Caco-2 (cell line): Measurements from ENCODE around the gene TMEM161A. TPM values are rescaled to one million over a fixed set of nuclear protein-coding genes. Genes with fewer than 3 reads are reported as not detected.

ENCODE experiments used
- BruUV-seq: library from RNA; stranded (reverse); fragments of 400-500 nt; replicated peaks from 2 replicates; lab custom pipeline; 2021; lab: Mats Ljungman, UMichigan
- CTCF ChIA-PET: fragments of 300-600 bp; sonication (Branson Sonifier 250); formaldehyde crosslinking; loops from one replicate; lab custom pipeline; 2022; ENCODE audit warnings: antibody characterized with exemption; lab: Charles Lee
- POLR2A ChIA-PET: fragments of 300-600 bp; sonication (Branson Sonifier 250); formaldehyde crosslinking; loops from one replicate; lab custom pipeline; 2022; ENCODE audit warnings: antibody characterized with exemption; lab: Charles Lee
- DNase-seq, 2 experiments: peaks; one replicate each; pipeline versions ENCODE4 v3.0.0 to v3.0.0-alpha.2; 2020 to 2022
- H3K27me3 ChIP-seq: replicated peaks from 2 replicates; pipeline ENCODE4 v1.6.0; 2011; ENCODE audit warnings: low read length; ENCODE audit not compliant: control insufficient read depth, insufficient read depth
- H3K36me3 ChIP-seq: 2 replicates; pipeline ENCODE4 v1.5.1; 2011; ENCODE audit warnings: low read length; ENCODE audit not compliant: control insufficient read depth, insufficient read depth
- H3K4me1 ChIP-seq: fragments of 250-450 bp; sonication (Bioruptor Pico); 2 replicates; pipeline ENCODE4 v1.5.1; 2020; ENCODE audit warnings: mild to moderate bottlenecking
- H3K4me3 ChIP-seq: 2 replicates; pipeline ENCODE4 v1.5.1; 2011; ENCODE audit warnings: low read depth, mild to moderate bottlenecking, control low read depth, low read length
- H3K9me3 ChIP-seq: fragments of 250-450 bp; sonication (Bioruptor Pico); 2 replicates; pipeline ENCODE4 v1.5.1; 2020; ENCODE audit warnings: mild to moderate bottlenecking, moderate library complexity
- H3K27ac Mint-ChIP-seq: one replicate; pipeline ENCODE4 v1.8.0; 2022; ENCODE audit warnings: mixed read lengths; ENCODE audit not compliant: unreplicated experiment
- H3K27me3 Mint-ChIP-seq: one replicate; pipeline ENCODE4 v1.8.0; 2022; ENCODE audit warnings: mixed read lengths; ENCODE audit not compliant: insufficient read depth, unreplicated experiment
- H3K36me3 Mint-ChIP-seq: one replicate; pipeline ENCODE4 v1.8.0; 2022; ENCODE audit warnings: mild to moderate bottlenecking, mixed read lengths; ENCODE audit not compliant: insufficient read depth, unreplicated experiment
- H3K4me1 Mint-ChIP-seq: one replicate; pipeline ENCODE4 v1.8.0; 2022; ENCODE audit warnings: low read depth, mixed read lengths; ENCODE audit not compliant: unreplicated experiment
- H3K4me3 Mint-ChIP-seq: one replicate; pipeline ENCODE4 v1.8.0; 2022; ENCODE audit warnings: mild to moderate bottlenecking, moderate library complexity, mixed read lengths; ENCODE audit not compliant: unreplicated experiment
- H3K9me3 Mint-ChIP-seq: one replicate; pipeline ENCODE4 v1.8.0; 2022; ENCODE audit warnings: mixed read lengths; ENCODE audit not compliant: unreplicated experiment
- intact Hi-C: fragments of 100-400 bp; cut with micrococcal nuclease; formaldehyde crosslinking; loops from one replicate; pipeline ENCODE4 v1.10.0; 2022; ENCODE audit not compliant: unreplicated experiment
- total RNA-seq: library from RNA; stranded (reverse); gene quantifications from 2 replicates; pipeline ENCODE4 v1.2.3, GENCODE V29; 2022
- TF ChIP-seq, protein P1 (sequence below), 2 experiments: fragments of 200-600 bp in 1 of 2; IDR thresholded peaks; 1 replicate in 1 of 2; 2 replicates in 1 of 2; pipeline versions ENCODE4 v1.5.1 to v1.8.0; 2011 to 2022; ENCODE audit warnings: antibody characterized with exemption in 1 of 2, control low read depth in 1 of 2, inconsistent platforms in 1 of 2, low read depth in 1 of 2, low read length in 1 of 2, mild to moderate bottlenecking in 1 of 2, moderate library complexity in 1 of 2; ENCODE audit not compliant: insufficient read depth in 1 of 2, severe bottlenecking in 1 of 2, unreplicated experiment in 1 of 2

TMEM161A gene
- total RNA-seq, 1 experiment from 2014 or later: 36.9 TPM

DNA sequence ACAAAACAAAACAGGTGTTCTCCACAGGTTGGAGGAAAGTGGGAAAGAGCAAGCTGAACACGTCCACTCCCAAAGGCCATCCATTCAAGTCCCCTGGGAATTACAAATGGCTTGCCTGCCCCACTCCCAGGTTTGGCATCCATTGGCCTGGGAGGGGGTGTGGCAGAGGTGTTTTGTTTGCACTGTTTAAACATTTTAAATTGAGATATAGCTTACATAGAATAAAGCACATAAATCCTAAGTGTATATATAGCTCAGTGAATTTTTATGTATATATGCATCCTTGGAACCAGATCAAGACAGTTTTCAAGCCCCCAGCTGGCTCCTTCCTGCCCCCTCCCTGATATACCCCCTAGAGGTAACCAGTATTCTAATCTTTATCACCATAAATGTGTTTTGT is 61.8 kb downstream of the TMEM161A start:
- H3K4me1 Mint-ChIP-seq: peaks cover under 1% of the 10 kb centered on the region
- H3K4me3 Mint-ChIP-seq: no peak overlapping the region
- H3K4me1 ChIP-seq: no peaks in the 10 kb centered on the region; the same call in 1 of the 2 replicates
- H3K36me3 ChIP-seq: no peaks in the 10 kb centered on the region
- ChIA-PET CTCF (no interaction called here), POLR2A (no interaction called here)
- H3K27ac Mint-ChIP-seq: no peak overlapping the region
- H3K27me3 ChIP-seq: no peaks in the 10 kb centered on the region
- no peaks in the 10 kb centered on the region for H3K9me3 Mint-ChIP-seq
- TF ChIP-seq, protein P1, sequence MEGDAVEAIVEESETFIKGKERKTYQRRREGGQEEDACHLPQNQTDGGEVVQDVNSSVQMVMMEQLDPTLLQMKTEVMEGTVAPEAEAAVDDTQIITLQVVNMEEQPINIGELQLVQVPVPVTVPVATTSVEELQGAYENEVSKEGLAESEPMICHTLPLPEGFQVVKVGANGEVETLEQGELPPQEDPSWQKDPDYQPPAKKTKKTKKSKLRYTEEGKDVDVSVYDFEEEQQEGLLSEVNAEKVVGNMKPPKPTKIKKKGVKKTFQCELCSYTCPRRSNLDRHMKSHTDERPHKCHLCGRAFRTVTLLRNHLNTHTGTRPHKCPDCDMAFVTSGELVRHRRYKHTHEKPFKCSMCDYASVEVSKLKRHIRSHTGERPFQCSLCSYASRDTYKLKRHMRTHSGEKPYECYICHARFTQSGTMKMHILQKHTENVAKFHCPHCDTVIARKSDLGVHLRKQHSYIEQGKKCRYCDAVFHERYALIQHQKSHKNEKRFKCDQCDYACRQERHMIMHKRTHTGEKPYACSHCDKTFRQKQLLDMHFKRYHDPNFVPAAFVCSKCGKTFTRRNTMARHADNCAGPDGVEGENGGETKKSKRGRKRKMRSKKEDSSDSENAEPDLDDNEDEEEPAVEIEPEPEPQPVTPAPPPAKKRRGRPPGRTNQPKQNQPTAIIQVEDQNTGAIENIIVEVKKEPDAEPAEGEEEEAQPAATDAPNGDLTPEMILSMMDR (IDR thresholded peaks at IDR 0.05; ENCODE audit: insufficient read depth in 1 of 2, low read depth in 1 of 2, low read length in 1 of 2, severe bottlenecking in 1 of 2, unreplicated experiment in 1 of 2): no peak
- intact Hi-C loops: no loop called here
- DNase-seq: no peak
- BruUV-seq: no TSS peak
- no peaks in the 10 kb centered on the region for H3K27me3 Mint-ChIP-seq
- no peaks in the 10 kb centered on the region for H3K36me3 Mint-ChIP-seq
- H3K9me3 ChIP-seq: no peaks in the 10 kb centered on the region
- H3K4me3 ChIP-seq: no peak overlapping the region

DNA sequence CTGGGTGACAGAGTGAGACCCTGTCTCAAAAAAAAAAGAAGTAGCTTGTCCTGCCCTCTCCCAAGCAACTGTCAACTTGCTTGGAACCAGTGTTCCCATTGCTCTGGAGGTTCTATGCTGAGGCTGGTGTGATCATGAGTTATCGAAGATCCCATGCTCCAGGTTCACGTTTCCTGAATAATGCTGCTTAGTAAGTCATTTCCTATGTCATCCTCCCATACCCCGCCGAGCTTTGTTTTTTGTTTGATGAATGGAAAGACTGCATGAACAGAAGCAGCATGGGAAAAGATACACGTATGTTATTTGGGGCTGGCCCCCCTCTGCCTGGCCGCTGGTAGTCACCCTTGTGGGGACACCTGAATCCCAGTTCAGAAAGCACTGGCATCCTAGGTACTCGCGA is 63.2 kb downstream of the TMEM161A start:
- Histone ChIP-seq H3K4me1 (no peaks in the 10 kb centered on the region; the same call in 1 of the 2 replicates), H3K27me3 (no peaks in the 10 kb centered on the region), H3K4me3 (no peak overlapping the region), H3K36me3 (no peaks in the 10 kb centered on the region), H3K9me3 (no peaks in the 10 kb centered on the region)
- TF ChIP-seq, protein P1 (IDR thresholded peaks at IDR 0.05; ENCODE audit: insufficient read depth in 1 of 2, low read depth in 1 of 2, low read length in 1 of 2, severe bottlenecking in 1 of 2, unreplicated experiment in 1 of 2): no peak
- H3K27ac Mint-ChIP-seq: no peak overlapping the region
- no peaks in the 10 kb centered on the region for H3K36me3 Mint-ChIP-seq
- H3K27me3 Mint-ChIP-seq: no peaks in the 10 kb centered on the region
- no peaks in the 10 kb centered on the region for H3K4me1 Mint-ChIP-seq
- ChIA-PET POLR2A (no interaction called here), CTCF (interaction anchor here (0.6 kb wide), 1 partner anchor 278 kb away, joined by 3 read pairs; no protein-coding TSS in a partner anchor)
- H3K9me3 Mint-ChIP-seq: no peaks in the 10 kb centered on the region
- H3K4me3 Mint-ChIP-seq: no peak overlapping the region
- intact Hi-C loops: no loop called here
- no TSS peak for BruUV-seq
- DNase-seq: no peak

DNA sequence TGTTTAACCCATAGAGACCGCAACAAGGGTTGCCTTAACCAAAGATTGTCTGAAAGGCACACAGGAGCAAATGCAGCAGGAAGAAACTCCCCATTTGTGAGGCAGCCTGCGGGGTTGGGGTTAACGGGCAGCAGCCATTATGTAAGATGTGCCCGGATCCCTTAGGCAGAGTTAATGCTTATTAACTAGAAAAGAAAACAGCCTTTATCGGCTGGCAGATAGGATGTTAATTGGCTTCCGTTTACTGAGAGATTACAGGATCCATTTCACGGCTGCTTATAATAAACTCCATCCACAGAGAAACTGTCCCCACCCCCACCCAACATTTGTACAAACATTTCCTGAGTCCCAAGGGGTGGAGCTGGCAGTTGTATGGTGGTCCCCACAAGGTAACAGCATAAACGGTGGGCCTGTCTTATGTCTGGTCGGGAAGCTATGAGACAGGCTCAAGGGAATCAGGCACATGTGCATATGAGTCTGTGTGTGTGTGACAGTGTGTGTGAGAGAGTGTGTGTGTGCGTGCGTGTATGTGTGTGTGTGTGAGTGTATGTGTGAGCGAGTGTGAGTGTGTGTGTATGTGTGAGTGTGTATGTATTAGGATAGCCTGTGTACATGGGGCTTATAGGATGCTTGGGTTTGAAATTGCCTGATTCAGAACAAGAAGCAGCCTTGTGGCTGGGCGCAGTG is 63.9 kb downstream of the TMEM161A start:
- BruUV-seq: no TSS peak
- Mint-ChIP-seq H3K27ac (no peak overlapping the region), H3K4me1 (no peaks in the 10 kb centered on the region), H3K36me3 (no peaks in the 10 kb centered on the region), H3K9me3 (no peaks in the 10 kb centered on the region), H3K27me3 (no peaks in the 10 kb centered on the region), H3K4me3 (no peak overlapping the region)
- DNase-seq: no peak
- Histone ChIP-seq H3K4me1 (no peaks in the 10 kb centered on the region; the same call in 1 of the 2 replicates), H3K27me3 (no peaks in the 10 kb centered on the region), H3K9me3 (no peaks in the 10 kb centered on the region), H3K4me3 (no peak overlapping the region), H3K36me3 (no peaks in the 10 kb centered on the region)
- intact Hi-C loops: no loop called here
- CTCF ChIA-PET: interaction anchor here (0.5 kb wide), 1 partner anchor 1136 kb away, joined by 3 read pairs; no protein-coding TSS in a partner anchor
- POLR2A ChIA-PET: no interaction called here
- TF ChIP-seq, protein P1 (IDR thresholded peaks at IDR 0.05; ENCODE audit: insufficient read depth in 1 of 2, low read depth in 1 of 2, low read length in 1 of 2, severe bottlenecking in 1 of 2, unreplicated experiment in 1 of 2): no peak
